ENCODE results near the gene GRIK4.

GRIK4 gene

DNA sequence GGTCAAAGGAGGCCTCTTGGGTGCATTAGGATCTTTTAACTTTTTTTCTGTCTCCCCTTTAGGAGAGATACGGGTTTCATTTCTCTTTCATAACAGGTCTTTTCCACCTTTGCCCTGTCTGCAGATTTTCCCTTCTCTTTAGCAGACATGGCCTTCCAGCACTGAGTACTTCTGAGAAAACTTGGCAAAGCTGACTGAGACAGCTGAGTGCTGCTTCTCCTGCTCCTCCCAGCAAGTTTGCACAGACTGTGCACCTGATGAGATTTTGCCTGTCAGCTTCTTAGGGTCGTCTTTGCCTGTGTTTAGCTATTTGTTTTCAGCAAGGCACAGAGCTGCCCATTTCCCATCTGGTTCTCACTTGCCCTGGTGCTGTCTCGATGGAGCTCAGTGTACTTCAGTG is 424.8 kb downstream of the GRIK4 start:
- no peak for DNase-seq

- DNase-seq = no peak
Measured at GRCh38 chr11:120937501-120937900, 426.0 kb downstream of the GRIK4 start.

DNA sequence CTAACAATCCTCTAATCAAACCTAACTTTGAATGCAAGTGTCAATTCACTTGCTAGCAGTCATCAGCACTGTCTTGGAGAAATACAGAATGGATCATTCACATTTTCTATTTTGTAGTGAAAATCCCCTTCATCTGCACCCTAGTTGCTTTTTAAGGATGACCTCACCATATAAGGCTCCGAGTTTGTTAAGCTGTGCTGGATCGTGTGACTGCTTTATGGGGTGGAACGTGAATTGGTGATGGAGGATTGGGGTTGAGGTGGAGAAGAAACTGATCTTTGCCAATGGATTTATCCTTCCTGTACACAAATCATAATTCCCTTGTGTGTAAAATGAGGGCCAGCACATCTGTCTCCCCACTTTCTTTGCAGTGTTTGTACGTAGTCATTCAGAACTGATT is 426.7 kb downstream of the GRIK4 start:
- DNase-seq = no peak

DNA sequence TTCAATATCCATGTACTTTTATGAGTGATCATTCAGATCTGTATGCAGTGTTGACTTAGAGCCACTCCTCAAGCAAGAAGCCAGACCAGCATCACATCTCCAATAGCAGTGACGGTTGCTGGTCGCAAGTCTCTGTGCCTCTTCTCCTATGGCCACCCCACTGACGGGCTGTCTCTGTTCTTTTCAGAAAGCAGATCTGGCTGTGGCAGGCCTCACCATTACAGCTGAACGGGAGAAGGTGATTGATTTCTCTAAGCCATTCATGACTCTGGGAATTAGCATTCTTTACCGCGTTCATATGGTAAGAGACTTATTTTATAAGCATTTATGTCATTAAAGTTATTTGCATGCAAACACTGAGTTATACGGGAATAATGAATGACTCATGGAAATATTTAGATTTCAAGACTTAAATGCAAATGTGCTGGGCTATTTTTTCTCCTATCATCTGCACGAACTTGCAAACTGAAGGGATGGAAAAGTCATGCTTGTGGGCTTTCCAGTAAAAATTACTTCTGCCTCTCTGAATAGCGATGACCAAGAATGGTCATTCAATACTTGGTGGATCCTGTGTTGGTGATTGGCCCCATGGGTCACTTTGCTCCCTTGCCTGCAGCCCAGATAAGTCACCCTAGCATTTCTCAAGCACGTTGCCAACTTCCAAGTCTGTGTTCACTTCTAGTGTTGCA is 428.8 kb downstream of the GRIK4 start:
- DNase-seq = no peak

DNA sequence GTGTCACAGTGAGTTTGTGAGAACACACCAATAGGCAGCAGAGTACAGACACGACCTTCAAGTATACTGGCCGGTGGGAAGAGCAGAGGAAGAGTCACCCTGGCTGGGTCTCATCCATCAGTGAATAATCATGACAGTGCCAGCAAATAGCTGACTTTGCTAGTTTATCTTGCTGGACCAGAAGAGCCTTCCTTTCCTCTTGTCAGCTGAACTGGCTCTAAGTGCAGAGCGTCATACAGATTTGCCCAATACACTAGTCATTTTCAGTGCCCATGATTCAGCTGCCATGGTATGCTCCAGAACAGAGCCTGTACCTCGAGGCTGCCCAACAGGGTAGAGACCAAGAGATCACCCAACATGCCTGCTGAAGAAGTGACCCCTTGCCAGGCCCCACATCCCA is 429.5 kb downstream of the GRIK4 start:
- DNase-seq = no peak

GRCh38 chr11:120942701-120943100 is 431.2 kb downstream of the GRIK4 start:
- no peak for DNase-seq

DNA sequence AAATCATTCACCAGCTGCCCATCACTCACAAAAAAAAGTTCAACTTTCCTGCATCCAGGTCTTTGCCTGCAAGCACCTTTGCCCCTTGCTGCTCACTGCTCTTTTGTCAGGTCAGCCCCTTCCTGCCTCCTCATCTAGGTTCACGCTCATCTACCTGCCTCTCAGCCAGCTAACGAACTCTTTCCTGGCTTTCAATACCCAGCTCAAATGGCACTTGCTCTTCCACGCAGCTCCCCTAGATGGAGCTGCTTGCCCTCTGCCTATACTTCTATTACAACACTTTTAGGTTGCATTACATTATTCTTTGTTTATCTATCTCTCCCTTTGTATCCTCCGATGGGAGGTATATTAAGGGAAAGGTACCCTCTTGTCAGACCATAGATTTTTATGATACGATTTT is 433.5 kb downstream of the GRIK4 start:
- no peak for DNase-seq

GRCh38 chr11:120950880-120951279 is 439.3 kb downstream of the GRIK4 start:
- no peak for DNase-seq

GRCh38 chr11:120952461-120953434 is 441.2 kb downstream of the GRIK4 start:
- DNase-seq = peak; percentile 58

GRCh38 chr11:120954381-120954780 is 442.8 kb downstream of the GRIK4 start:
- no peak for DNase-seq

DNA sequence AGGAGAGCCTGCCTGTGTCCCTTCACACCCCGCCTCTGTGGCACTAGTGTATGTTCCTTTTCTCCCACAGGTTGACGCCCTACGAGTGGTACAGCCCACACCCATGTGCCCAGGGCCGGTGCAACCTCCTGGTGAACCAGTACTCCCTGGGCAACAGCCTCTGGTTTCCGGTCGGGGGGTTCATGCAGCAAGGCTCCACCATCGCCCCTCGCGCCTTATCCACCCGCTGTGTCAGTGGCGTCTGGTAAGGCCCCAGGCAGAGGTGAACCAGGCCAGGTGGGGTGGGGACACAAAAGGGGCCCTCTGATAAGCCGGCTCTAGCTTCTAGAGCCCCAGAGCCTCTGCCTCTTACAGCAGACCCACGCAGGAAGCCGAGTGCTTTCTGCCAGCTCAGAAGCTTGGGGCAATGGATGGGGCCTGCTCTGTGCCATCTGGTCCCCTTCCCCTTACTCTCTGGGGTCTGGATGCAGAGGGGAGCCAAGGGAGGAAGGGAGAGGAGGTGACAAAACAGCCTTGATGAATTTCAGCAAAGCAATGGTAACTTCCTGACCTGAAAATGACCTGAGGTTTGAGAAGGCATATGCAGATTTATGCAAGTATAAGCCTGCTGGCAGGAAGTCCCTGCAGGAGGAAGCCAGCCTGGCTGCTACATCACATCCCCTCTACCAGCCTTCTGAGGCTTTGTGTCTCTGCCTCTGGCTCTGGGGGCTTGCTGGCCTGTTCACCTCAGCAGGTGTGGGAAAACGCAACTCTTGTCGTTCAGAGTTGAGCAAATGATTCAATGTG is 445.4 kb downstream of the GRIK4 start:
- no peak for DNase-seq

GRCh38 chr11:120958185-120958584 is 446.6 kb downstream of the GRIK4 start:
- DNase-seq = no peak

- DNase-seq = no peak
Measured at GRCh38 chr11:120959189-120959588, 447.6 kb downstream of the GRIK4 start.

- no peak for DNase-seq
Measured at GRCh38 chr11:120964857-120965256, 453.3 kb downstream of the GRIK4 start.

DNA sequence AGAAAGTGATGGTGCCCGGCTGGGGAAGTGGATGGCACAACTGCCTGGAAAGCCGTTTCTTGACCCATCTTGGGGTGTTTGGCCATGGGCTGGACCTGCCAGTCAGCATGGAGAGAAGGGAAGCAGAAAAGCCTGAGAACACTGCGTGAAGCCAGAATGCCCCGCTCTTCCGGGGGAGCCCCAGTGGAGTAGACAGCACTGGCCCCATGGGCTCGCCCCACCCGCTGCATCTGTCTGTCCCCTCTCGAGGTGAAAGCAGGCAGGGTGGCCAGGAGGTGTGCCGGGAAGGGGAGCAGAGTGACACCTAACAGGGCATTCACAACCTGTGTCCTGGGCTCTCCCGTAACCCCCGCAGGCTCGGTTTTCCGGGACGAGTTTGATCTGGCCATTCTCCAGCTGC is 455.3 kb downstream of the GRIK4 start:
- DNase-seq = no peak

- DNase-seq = no peak
Measured at GRCh38 chr11:120969993-120970392, 458.4 kb downstream of the GRIK4 start.

DNA sequence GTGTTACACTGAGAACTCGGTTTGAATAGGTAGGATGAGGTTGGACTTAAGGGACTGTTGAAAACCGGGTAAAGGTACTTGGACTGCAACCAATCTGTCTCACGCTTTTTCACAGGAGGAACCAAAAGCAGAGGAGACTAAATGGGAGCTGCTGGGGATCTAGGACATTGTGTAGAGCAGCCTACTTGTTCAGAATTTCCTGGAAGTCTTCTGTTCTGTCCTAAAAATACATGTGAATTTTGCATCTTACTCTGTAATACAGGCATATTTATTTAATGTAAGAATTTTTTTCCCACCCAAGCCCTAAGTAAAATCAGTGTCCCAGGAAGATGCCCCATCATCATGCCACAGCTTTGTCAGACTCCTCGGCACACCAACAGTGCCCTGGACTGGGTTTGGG is 460.3 kb downstream of the GRIK4 start:
- DNase-seq = no peak

- no peak for DNase-seq
Measured at GRCh38 chr11:120972621-120973020, 461.1 kb downstream of the GRIK4 start.

DNA sequence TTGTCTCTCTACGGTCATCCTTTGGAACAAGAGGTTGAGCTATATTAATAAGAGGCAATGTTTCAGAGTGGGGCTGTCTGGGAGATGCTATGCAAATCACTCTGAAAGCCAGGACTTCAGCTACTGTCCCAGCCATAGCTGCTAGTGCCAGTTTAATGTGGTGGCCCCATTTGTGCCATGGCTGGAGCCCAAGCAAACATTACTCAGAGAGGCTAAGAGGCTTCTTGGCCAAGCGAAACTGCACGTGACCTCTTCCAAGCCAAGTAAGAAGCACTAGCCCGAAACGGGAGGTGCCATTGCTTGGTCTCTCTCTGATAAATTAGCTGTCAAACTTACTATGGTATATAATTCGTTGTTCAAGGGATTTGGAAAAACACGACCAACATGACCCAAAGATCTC is 462.0 kb downstream of the GRIK4 start:
- no peak for DNase-seq

DNA sequence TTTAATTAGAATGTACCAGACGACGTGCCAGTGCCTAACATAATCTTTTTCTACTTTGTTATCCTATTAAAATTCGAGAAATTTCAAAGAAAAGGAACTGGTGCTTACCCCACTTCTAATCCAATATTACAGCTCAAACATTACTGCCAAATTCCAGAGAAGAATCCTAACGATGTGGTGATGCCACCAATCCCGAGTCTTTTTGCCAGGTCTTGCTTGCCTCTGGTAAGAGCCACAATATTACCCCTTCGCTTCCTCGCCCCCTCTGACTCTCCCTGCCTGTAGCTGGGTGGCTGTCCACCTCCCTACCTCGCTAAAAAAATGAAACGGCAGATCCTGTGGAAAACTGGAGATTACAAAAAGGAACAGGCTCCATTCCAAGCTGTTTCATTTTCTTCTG is 462.9 kb downstream of the GRIK4 start:
- no peak for DNase-seq

DNA sequence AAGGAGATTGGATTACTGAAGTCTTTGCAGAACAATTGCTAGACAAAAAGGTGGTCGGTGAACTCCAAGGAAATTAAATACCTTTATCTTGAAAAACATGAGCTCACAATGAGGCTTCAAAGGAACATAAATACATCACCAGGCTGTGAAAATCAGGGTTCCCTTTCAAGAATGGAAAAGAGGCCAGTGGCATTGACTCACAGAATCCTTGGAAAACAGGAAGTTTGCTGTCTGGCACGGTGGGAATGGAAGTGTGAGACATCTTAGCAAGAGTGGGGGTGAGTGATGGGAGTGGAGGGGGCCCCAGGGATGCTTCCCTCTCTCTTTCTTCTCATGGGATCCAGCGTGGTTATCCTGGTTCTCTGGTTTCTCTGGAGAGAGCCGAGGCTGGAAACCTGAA is 463.4 kb downstream of the GRIK4 start:
- no peak for DNase-seq

GRCh38 chr11:120977266-120978137 is 466.0 kb downstream of the GRIK4 start:
- DNase-seq = no peak
